Measurements from ENCODE around the gene NCLN.

GRCh38 chr19:3206216-3206953, 20.7 kb downstream of the NCLN start:
- TF ChIP-seq CTCF (conservative IDR thresholded peaks at IDR 0.05) (no peak), ZFX (IDR thresholded peaks at IDR 0.05) (no peak)

Data from C4-2B (cell line).